GM18861 (cell line): ENCODE results near the gene L3MBTL4.
"Not testable (repeated sequence)": the region's sequence is repeated elsewhere in the genome, so short reads cannot be mapped to it uniquely, and the experiment has no call there.

ENCODE experiments used
- ATAC-seq: cut with Tn5 transposase; IDR thresholded peaks from one replicate; pipeline ENCODE4 v1.9.1; 2021; ENCODE audit not compliant: unreplicated experiment

Gene L3MBTL4

DNA sequence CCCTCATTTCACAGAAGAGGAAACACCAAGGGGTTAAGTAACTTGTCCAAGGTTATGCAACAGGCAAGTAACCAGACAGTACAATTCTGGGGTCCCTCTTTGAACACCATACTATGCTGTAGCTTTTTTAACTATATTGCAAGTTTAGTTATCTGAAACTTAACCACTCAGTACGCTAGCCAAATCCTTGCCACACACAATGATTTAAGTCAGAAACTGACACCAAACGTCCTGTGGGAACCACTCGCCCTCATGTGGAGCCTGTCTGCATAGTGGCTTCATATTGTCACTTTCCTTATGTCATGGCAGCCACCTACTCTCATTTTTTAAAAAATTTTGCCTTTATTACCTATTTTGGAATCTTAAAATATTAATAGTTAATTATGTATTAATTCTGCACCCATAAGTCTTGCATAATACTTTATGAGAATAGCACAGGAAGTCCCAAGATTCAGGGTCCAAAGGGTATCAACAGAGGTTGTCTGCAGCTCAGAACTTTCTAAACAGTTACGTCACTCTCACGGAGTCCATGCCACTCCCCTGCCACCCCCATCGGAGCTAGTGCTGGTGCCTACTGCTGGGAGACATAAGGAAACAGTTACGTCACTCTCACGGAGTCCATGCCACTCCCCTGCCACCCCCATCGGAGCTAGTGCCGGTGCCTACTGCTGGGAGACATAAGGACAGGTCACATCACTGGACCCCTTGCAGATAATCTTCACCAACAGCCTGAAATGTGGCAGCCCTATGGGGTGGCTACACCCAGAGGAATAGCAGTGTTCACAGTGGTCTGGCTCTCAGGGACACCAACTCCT lies 99.0 kb downstream of the L3MBTL4 start:
- ATAC-seq = no peak

DNA sequence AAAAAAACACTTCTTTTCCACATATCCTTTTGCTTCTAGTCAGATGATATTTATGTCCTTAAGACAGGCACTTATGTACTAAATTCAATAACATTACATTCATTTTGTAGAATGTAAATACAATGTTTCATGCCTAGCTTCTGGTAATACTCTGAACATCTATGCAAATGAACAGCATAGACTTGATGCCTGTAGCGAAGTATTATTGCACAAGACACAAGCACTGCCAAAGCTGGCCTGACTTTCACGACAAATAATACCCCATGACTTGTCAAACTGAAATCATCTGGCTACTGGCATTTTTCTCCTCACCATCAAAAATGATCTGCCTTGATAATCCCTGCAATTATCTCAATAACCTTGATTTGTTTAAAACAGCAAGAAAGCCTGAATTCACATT lies 101.3 kb downstream of the L3MBTL4 start:
- no peak for ATAC-seq

DNA sequence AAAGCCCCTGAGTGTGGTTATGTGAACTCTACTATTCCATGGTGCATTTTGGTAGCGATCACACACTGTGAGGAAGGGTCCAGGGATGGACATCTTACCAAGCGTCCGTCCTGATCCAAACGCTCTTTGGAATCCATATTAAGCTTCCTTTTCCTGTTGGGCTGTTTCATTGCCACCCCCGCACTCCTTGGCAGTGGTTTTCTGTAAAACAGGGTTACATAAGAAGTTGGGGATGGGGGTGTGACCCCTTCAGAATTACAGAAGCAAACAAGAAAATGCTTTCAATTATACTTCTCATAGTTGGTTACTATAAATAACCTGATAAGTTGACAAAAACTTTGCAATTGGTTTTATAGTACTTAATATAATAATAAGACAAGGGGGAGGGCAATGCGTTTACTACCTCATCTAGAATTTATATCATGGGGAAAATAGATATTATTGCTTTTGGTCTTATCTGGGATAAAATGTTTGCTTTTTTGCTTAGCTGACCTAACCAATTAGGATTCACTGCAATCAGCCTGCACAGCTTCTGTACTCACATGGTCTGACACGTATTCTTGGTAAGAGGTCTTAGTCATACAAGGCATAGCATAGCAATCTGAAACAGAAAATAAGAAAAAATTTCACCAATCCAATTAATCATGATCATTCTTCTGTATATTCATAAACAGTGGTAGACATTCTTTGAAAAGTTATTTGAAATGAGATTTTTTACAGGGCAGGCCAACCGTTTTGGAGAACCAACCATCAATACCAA lies 103.1 kb downstream of the L3MBTL4 start:
- ATAC-seq = no peak

- ATAC-seq = no peak
Observed at GRCh38 chr18:6310714-6311113, 104.0 kb downstream of the L3MBTL4 start.

DNA sequence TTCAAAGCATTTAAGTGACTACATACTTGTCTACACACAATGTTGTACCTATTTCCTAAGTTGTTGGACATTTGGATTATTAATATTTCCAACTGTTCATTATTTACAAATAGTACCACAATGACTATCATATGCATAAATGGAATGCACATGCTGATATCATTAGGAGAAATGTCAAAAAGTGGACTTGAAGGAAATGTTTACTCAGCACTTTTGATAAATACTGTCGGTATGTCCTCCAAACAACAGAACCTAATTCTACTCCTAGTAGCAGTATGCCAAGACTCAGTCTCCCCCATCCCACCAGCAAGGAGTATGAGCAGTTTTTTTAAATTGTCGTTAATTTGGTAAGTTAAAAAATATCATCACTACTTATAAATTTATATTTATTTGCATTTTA lies 116.8 kb downstream of the L3MBTL4 start:
- ATAC-seq = no peak

DNA sequence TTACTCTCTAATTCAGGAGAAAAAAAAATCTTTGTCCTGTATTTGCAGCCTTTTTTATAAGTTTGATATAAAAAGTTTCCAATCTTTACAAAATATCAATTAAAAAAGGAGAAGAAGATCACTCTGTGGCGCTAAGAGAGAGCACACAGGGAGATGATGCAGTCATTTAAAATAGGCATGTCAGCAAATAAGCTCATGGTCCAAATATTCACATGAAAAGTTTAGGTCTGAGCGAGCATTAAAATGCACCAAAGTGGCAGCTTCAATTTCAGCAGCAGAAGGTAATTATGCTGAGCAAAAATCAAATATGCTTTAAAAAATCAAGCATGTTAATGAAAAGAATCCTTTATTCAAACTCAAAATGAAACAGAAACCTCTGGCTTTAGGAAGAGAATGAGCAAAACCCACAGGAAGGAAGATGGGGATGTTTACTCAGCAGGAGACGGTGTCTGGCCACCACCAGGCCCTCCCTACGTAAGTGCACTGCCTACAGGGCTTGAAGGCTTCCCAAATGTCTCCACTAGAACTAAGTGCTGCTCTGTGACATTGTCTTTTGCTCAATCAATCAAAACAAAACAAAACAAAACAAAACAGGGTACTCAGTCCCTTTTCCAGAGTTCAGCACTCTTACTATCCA lies 120.4 kb downstream of the L3MBTL4 start:
- ATAC-seq = no peak

- no peak for ATAC-seq
Observed at GRCh38 chr18:6289843-6290242, 124.9 kb downstream of the L3MBTL4 start.

DNA sequence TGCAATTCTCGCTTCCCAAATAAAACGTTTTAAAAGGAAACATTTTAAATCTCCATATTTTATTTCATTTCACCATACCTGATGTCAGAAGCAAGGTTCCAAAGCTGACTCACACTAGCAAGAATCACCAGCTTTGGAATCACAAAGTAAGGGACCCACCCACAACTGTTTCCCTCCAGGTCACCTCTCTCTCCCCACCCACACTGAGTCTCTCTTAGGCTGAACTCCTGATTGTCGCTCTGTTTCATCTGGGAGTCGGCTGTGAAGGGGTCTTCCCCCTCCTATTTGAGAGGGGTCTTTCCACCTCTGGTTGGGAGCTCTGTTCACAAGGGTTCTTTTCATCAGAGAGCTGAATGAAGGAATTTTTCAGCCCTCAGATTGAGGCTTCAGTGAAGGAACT lies 128.1 kb downstream of the L3MBTL4 start:
- ATAC-seq = no peak

DNA sequence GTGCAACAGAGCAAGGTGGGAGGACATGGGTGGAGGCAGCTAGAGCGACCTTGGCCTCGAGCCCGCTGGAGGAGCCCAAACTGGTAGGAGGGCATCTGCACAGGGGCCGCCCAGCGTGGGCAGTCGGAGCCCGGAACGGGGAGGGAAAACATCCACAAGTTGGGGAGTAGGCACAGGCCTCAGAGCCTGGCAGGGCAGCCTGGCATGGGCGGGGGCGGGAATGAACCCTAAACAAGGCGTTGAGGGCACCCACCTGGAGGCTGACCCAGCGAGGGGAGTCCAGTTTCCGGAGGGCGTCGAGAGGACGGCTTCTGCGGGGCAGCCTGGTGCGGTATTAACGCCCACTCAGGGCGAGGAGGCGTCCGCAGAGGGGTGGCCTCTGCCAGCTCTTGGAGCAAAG lies 129.9 kb downstream of the L3MBTL4 start:
- no peak for ATAC-seq

- no peak for ATAC-seq
Observed at GRCh38 chr18:6284300-6284699, 130.4 kb downstream of the L3MBTL4 start.

GRCh38 chr18:6281874-6282273 lies 132.8 kb downstream of the L3MBTL4 start:
- no peak for ATAC-seq

DNA sequence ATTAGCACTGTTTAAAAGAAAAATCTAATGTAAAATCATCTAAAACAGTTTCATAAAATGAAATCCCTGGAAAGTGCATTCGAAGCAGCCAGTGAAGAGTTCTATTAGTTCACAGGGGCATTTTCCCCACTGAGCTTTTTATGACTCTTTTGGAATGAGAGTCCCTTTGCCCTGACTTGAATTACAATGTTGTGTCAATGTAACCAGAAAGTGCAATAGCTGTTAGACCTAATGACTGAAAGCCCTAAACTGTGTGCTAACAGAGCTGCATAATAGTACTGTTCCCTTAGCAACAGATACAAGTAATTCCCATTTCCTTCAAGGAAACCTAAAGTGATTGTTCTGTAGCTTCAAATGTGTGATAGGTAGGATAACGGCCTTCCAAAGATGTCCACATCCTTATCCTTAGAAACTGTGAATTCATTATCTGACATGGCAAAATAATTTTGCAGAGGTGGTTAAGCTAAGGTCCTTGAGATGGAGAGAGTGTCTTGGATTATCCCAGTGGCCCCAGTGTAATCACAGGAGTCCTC lies 134.4 kb downstream of the L3MBTL4 start:
- no peak for ATAC-seq

DNA sequence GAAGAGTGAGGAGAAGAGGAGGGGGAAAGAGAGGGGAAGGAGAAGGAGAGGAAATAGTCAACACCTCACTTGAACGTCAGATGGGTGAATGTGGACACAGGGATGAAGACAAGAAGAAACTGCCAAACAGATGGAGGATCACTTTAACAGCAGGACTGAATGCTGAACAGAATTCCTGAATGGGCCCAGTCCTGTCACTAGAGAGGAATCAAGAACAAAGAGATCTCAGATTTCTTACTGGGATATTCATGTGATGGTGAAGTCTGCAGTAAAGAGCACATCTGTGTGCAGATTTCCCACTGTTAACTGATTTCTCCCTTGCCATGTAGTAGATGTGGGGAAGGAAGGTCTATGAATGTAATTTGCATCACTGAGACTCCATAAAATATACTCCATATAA lies 135.4 kb downstream of the L3MBTL4 start:
- ATAC-seq = no peak

- no peak for ATAC-seq
Observed at GRCh38 chr18:6273423-6273822, 141.3 kb downstream of the L3MBTL4 start.

DNA sequence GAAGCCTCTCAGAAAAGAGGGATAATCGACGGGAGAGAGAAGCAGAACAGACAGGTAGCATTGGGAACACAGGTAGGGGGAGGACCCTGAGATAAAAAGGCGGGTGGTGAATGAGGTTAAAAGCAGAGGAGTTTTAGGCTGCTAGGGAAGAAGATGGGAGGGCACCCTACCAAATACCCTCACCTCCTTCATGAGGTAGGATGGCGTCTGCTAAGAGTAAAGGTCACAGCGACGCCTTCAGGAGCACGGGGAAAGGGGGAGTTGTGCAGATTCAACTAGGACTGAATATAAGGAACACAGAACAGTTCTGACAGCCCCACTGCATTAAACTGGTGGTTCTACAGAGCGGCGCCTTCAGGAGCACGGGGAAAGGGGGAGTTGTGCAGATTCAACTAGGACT lies 142.6 kb downstream of the L3MBTL4 start:
- not testable (repeated sequence) for ATAC-seq

DNA sequence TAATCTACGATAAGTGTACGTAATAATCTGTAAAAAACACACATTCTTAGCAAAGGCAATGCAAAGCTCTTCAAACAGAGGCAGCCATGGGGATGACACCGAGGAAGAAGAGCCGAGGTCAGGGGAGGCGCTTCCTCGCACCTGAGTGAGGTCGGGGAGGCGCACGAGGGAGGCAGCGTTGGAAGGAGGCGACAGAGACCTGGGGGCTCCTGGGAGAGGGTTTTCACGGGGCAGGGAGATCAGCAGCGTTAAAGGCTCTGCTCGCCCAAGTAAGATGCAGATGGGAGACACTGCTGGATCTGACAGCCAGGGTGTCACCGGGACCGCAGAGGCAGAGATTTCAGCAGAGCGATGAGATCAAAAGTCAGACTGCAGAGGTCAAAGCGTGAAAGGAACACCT lies 143.1 kb downstream of the L3MBTL4 start:
- ATAC-seq = no peak

GRCh38 chr18:6270771-6271216 lies 143.9 kb downstream of the L3MBTL4 start:
- ATAC-seq = peak; percentile 90

- no peak for ATAC-seq
Observed at GRCh38 chr18:6269660-6270332, 144.9 kb downstream of the L3MBTL4 start.

DNA sequence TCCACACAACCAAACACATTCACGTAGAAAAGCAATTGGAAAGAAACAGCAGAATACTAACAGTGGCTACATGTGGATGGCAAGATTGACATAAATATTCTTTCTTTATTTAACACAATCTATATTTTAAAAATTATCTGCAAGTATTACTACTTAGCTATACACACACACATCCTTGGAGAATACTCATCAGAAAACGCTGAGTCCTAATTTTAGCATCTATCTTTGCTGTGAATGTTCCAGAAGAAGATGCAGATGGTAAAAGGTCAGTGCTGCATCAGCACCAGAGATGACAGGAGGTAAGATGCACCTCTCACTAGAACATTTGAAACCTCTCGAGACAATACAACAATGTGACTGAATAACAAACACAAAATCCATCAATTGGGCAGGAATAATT lies 148.5 kb downstream of the L3MBTL4 start:
- ATAC-seq = no peak

DNA sequence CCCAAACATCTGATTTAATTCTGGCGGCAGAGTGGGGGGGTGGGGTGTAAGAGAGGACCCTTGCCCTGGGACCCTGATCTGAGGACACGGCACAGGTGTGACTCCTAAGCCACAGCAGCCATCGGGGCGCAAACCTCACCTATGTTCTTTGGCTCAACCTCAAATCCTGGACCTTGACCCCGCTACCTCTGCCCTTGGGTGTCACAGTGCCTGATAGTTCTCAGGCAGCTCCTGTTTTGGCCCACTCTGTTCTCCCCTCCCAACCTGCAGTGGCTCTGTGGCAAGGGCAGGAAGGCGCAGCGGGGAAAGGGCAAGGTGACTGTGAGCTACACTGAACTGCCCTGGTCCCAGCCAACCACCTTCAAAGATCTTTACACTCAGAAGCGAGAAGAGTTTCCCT lies 152.8 kb downstream of the L3MBTL4 start:
- ATAC-seq = no peak

DNA sequence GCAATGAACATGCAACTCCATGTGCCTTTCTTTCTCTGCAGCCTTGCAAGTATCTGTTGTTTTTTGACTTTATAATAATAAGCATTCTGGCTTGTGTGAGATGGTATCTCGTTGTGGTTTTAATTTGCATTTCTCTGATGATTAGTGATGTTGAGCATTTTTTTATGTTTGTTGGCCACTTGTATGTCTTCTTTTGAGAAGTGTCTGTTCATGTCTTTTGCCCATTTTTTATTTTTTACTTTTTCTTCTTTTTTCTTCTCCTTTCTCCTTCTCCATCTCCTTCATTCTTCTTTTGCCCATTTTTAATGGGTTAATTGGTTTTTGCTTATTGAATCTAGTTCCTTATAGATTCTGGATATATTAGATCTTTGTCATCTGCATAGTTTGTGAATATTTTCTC lies 155.4 kb downstream of the L3MBTL4 start:
- ATAC-seq = not testable (repeated sequence)
